Epithelial cell of prostate (primary cell): Measurements from ENCODE around the gene TAS2R39.
A peak's percentile ranks its signal among the peaks of the same experiment; 100 is the strongest.
"Not testable (repeated sequence)": the region's sequence is repeated elsewhere in the genome, so short reads cannot be mapped to it uniquely, and the experiment has no call there.

Source experiments
- DNase-seq: peaks from one replicate; pipeline ENCODE4 v3.0.0-alpha.2; 2011; ENCODE audit warnings: low read depth, low spot score
- H3K27ac ChIP-seq: fragments of 450-650 bp; 2 replicates; pipeline ENCODE4 v1.5.1; 2017; ENCODE audit warnings: mild to moderate bottlenecking

Gene TAS2R39

GRCh38 chr7:143183024-143183423 is at the start of gene TAS2R39:
TSS of gene TAS2R39 (plus strand) at chr7:143183419. CDS start at chr7:143183419, 0 bp downstream.
- DNase-seq, result no peak
- no peak within 1 kb of the TSS for H3K27ac ChIP-seq

- DNase-seq, result no peak
- H3K27ac ChIP-seq, result no peak overlapping the region
Observed at GRCh38 chr7:143147070-143147469, 36.1 kb upstream of the TAS2R39 start.

- H3K27ac ChIP-seq, result no peak overlapping the region
- no peak for DNase-seq
Observed at GRCh38 chr7:143148050-143148449, 35.2 kb upstream of the TAS2R39 start.

- DNase-seq, result no peak
- no peak overlapping the region for H3K27ac ChIP-seq
Observed at GRCh38 chr7:143148651-143149050, 34.6 kb upstream of the TAS2R39 start.

GRCh38 chr7:143150696-143151095 is 32.5 kb upstream of the TAS2R39 start:
- not testable (repeated sequence) for DNase-seq, H3K27ac ChIP-seq

GRCh38 chr7:143158617-143159016 is 24.6 kb upstream of the TAS2R39 start:
- not testable (repeated sequence) for H3K27ac ChIP-seq, DNase-seq

GRCh38 chr7:143171697-143172096 is 11.5 kb upstream of the TAS2R39 start:
- peak; percentile 56 for DNase-seq

GRCh38 chr7:143172354-143172753 is 10.9 kb upstream of the TAS2R39 start:
- DNase-seq, result peak; percentile 49
- no peak overlapping the region for H3K27ac ChIP-seq

More at GRCh38 chr7:143171697-143172096, 11.5 kb upstream of the TAS2R39 start:
- H3K27ac ChIP-seq, result no peak overlapping the region

- no peak for DNase-seq
- H3K27ac ChIP-seq, result no peak overlapping the region
Observed at GRCh38 chr7:143176128-143176527, 7.1 kb upstream of the TAS2R39 start.

- no peak for DNase-seq
- no peak overlapping the region for H3K27ac ChIP-seq
Observed at GRCh38 chr7:143177374-143178119, 5.7 kb upstream of the TAS2R39 start.

GRCh38 chr7:143180771-143181170 is 2.4 kb upstream of the TAS2R39 start:
- H3K27ac ChIP-seq, DNase-seq: not testable (repeated sequence)

GRCh38 chr7:143181349-143181748 is 1.9 kb upstream of the TAS2R39 start:
- H3K27ac ChIP-seq, result no peak overlapping the region
- DNase-seq, result no peak

GRCh38 chr7:143185551-143185950 is 2.3 kb downstream of the TAS2R39 start:
- DNase-seq, result no peak
- no peak overlapping the region for H3K27ac ChIP-seq

- no peak for DNase-seq
- no peak overlapping the region for H3K27ac ChIP-seq
Observed at GRCh38 chr7:143188994-143189393, 5.8 kb downstream of the TAS2R39 start.

- H3K27ac ChIP-seq, result no peak overlapping the region
- no peak for DNase-seq
Observed at GRCh38 chr7:143193880-143194279, 10.7 kb downstream of the TAS2R39 start.

- no peak for DNase-seq
- no peak overlapping the region for H3K27ac ChIP-seq
Observed at GRCh38 chr7:143199040-143199439, 15.8 kb downstream of the TAS2R39 start.

- no peak for DNase-seq
- no peak overlapping the region for H3K27ac ChIP-seq
Observed at GRCh38 chr7:143202161-143202560, 18.9 kb downstream of the TAS2R39 start.

GRCh38 chr7:143203386-143203785 is 20.2 kb downstream of the TAS2R39 start:
- no peak overlapping the region for H3K27ac ChIP-seq
- no peak for DNase-seq

- no peak overlapping the region for H3K27ac ChIP-seq
- DNase-seq, result no peak
Observed at GRCh38 chr7:143205560-143206293, 22.5 kb downstream of the TAS2R39 start.

GRCh38 chr7:143210541-143210940 is 27.3 kb downstream of the TAS2R39 start:
- no peak for DNase-seq
- H3K27ac ChIP-seq, result no peak overlapping the region

GRCh38 chr7:143213478-143213877 is 30.3 kb downstream of the TAS2R39 start:
- not testable (repeated sequence) for DNase-seq, H3K27ac ChIP-seq
